Activated B cell treated with CpG ODN at 0.5 μM for 24 hours (primary cell): ENCODE data around the gene NECTIN3. TPM values are rescaled to one million over a fixed set of nuclear protein-coding genes. Genes with fewer than 3 reads are reported as not detected.

Experiments used
- ATAC-seq: fragments of 200-7000 bp; cut with Tn5 transposase; one replicate; pipeline ENCODE4 v1.10.0; 2021; ENCODE audit warnings: low read depth, mild to moderate bottlenecking, moderate library complexity
- CTCF ChIA-PET: fragments of 350-600 bp; sonication (Branson Sonifier 250); formaldehyde crosslinking; loops from one replicate; lab custom pipeline; 2021; ENCODE audit warnings: antibody characterized with exemption; lab: Charles Lee
- POLR2A ChIA-PET: fragments of 350-600 bp; sonication (Branson Sonifier 250); formaldehyde crosslinking; loops from one replicate; lab custom pipeline; 2021; ENCODE audit warnings: antibody characterized with exemption; lab: Charles Lee
- DNase-seq: peaks from one replicate; pipeline ENCODE4 v3.0.0; 2022
- H3K27ac Mint-ChIP-seq: one replicate; pipeline ENCODE4 v1.8.0; 2020; ENCODE audit warnings: mixed read lengths
- H3K27me3 Mint-ChIP-seq: one replicate; pipeline ENCODE4 v1.8.0; 2021; ENCODE audit warnings: mixed read lengths
- H3K36me3 Mint-ChIP-seq: one replicate; pipeline ENCODE4 v1.8.0; 2021; ENCODE audit warnings: low read depth, mixed read lengths
- H3K4me1 Mint-ChIP-seq: one replicate; pipeline ENCODE4 v1.8.0; 2021; ENCODE audit warnings: mixed read lengths
- H3K4me3 Mint-ChIP-seq: one replicate; pipeline ENCODE4 v1.8.0; 2020; ENCODE audit warnings: mild to moderate bottlenecking, mixed read lengths
- H3K9me3 Mint-ChIP-seq: one replicate; pipeline ENCODE4 v1.8.0; 2020; ENCODE audit warnings: mixed read lengths
- intact Hi-C: fragments of 100-400 bp; cut with micrococcal nuclease; formaldehyde crosslinking; loops from one replicate; pipeline ENCODE4 v1.15.1; 2024
- total RNA-seq: library from RNA; stranded (reverse); gene quantifications from 2 replicates; pipeline ENCODE4 v1.2.3, GENCODE V29; 2022
- TF ChIP-seq, protein P1 (sequence below): fragments of 200-600 bp; IDR thresholded peaks from one replicate; pipeline ENCODE4 v1.8.0; 2022; ENCODE audit warnings: antibody characterized with exemption, mild to moderate bottlenecking

NECTIN3 gene
- total RNA-seq, 1 donor from 2014 or later = 0.71 TPM

DNA sequence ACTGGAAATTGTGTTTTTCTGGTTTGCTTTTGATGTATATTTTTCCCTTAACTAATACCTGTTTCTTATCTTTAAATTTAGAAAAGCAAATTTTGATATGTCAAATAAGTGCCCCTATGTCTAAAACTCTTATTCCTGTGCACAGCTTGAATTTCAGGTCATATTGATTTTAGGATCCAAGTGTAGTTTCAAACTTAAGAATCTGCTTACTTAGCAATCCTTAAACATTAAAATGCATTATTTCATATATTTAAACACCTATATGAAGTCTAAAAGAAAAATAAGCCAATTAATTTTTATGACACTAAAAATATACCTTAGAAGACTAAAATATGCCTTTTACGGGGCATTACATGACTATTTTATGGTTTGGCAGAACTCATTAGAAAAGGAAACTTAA lies 59.2 kb downstream of the NECTIN3 start:
- ChIA-PET CTCF (no interaction called here), POLR2A (no interaction called here)
- Mint-ChIP-seq H3K36me3 (no peaks in the 10 kb centered on the region), H3K9me3 (no peaks in the 10 kb centered on the region), H3K4me1 (no peaks in the 10 kb centered on the region), H3K27me3 (no peaks in the 10 kb centered on the region), H3K4me3 (no peak overlapping the region), H3K27ac (no peak overlapping the region)
- no peak for DNase-seq
- ATAC-seq = no peak
- TF ChIP-seq, protein P1, sequence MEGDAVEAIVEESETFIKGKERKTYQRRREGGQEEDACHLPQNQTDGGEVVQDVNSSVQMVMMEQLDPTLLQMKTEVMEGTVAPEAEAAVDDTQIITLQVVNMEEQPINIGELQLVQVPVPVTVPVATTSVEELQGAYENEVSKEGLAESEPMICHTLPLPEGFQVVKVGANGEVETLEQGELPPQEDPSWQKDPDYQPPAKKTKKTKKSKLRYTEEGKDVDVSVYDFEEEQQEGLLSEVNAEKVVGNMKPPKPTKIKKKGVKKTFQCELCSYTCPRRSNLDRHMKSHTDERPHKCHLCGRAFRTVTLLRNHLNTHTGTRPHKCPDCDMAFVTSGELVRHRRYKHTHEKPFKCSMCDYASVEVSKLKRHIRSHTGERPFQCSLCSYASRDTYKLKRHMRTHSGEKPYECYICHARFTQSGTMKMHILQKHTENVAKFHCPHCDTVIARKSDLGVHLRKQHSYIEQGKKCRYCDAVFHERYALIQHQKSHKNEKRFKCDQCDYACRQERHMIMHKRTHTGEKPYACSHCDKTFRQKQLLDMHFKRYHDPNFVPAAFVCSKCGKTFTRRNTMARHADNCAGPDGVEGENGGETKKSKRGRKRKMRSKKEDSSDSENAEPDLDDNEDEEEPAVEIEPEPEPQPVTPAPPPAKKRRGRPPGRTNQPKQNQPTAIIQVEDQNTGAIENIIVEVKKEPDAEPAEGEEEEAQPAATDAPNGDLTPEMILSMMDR = no peak
- intact Hi-C loops = no loop called here

DNA sequence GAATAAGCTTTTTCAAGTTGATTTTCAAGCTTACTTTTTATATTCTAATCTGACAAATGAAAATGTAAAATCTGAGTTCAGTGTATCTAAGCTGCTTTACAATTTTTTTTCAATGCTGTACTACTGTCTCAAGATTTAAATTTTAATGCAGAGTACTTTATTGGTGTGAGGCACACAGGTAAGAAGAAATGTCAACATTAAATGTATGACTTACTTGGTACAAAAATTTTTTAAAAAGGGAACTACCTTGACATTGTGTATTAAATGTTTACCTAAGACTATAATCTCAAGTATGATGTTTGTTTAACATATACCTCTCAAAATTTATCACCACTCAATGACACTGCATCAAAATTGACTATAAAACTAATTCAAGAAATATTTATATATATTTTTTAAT lies 62.7 kb downstream of the NECTIN3 start:
- H3K4me3 Mint-ChIP-seq = no peak overlapping the region
- H3K4me1 Mint-ChIP-seq = no peaks in the 10 kb centered on the region
- no peak overlapping the region for H3K27ac Mint-ChIP-seq
- H3K27me3 Mint-ChIP-seq = no peaks in the 10 kb centered on the region
- H3K9me3 Mint-ChIP-seq = no peaks in the 10 kb centered on the region
- CTCF ChIA-PET = no interaction called here
- intact Hi-C loops = no loop called here
- TF ChIP-seq, protein P1 = no peak
- H3K36me3 Mint-ChIP-seq = no peaks in the 10 kb centered on the region
- POLR2A ChIA-PET = no interaction called here
- DNase-seq (no peak), ATAC-seq (no peak)

DNA sequence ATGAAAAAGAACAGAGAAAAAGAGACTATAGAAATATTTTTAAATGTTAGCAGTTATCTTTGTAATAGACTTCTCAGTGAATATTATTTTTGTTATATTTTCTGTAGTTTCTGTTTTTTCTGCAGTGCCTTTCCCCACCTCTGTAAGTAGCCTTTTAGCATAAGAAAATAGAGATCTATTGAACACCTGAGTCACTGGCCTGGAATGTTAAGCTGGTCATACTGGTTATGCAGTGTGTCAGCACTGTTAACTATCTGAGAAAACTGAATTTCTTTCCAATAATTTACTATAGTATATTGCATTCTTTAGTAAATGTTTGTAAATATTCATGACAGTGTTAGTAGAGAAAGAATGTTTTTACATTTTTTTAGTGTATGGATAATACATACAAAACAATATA lies 79.8 kb downstream of the NECTIN3 start:
- TF ChIP-seq, protein P1 = no peak
- Mint-ChIP-seq H3K27me3 (no peaks in the 10 kb centered on the region), H3K4me3 (no peak overlapping the region), H3K4me1 (no peaks in the 10 kb centered on the region), H3K9me3 (no peaks in the 10 kb centered on the region), H3K27ac (no peak overlapping the region), H3K36me3 (no peaks in the 10 kb centered on the region)
- ChIA-PET CTCF (no interaction called here), POLR2A (no interaction called here)
- ATAC-seq (no peak), DNase-seq (no peak)
- intact Hi-C loops = no loop called here

GRCh38 chr3:111152496-111152895 lies 80.9 kb downstream of the NECTIN3 start:
- ChIA-PET CTCF (no interaction called here), POLR2A (no interaction called here)
- Mint-ChIP-seq H3K4me3 (no peak overlapping the region), H3K4me1 (no peaks in the 10 kb centered on the region), H3K27ac (no peak overlapping the region), H3K9me3 (no peaks in the 10 kb centered on the region), H3K36me3 (no peaks in the 10 kb centered on the region), H3K27me3 (no peaks in the 10 kb centered on the region)
- TF ChIP-seq, protein P1 = no peak
- no peak for ATAC-seq
- intact Hi-C loops = no loop called here
- DNase-seq = no peak

DNA sequence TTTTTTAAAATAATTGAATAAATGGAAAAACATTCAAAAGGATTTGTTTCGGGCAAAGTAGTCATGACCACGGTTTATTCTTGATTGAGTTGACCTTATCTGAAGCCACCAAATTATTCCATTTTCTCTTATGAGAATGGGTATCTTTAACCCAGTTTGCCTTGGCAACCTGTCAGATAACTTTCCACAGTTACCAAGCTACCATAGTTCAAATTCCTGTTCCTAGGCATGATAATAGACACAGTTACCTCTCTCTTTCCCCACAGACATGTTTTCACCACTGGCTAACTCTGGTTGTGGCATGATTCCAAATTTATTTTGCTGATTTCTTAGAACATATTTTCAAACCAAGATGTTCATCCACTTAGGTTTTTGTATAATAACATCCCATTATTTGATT lies 84.9 kb downstream of the NECTIN3 start:
- CTCF ChIA-PET = no interaction called here
- POLR2A ChIA-PET = no interaction called here
- ATAC-seq = no peak
- TF ChIP-seq, protein P1 = no peak
- Mint-ChIP-seq H3K27me3 (no peaks in the 10 kb centered on the region), H3K27ac (no peak overlapping the region), H3K36me3 (no peaks in the 10 kb centered on the region), H3K4me1 (no peaks in the 10 kb centered on the region), H3K9me3 (no peaks in the 10 kb centered on the region), H3K4me3 (no peak overlapping the region)
- intact Hi-C loops = no loop called here
- no peak for DNase-seq
